ENCODE data around the gene ZFAND2B. TPM values are rescaled to one million over a fixed set of nuclear protein-coding genes. Genes with fewer than 3 reads are reported as not detected.

Gene ZFAND2B
- total RNA-seq, 2 donors from 2014 or later: 36.9 to 43.3 TPM

DNA sequence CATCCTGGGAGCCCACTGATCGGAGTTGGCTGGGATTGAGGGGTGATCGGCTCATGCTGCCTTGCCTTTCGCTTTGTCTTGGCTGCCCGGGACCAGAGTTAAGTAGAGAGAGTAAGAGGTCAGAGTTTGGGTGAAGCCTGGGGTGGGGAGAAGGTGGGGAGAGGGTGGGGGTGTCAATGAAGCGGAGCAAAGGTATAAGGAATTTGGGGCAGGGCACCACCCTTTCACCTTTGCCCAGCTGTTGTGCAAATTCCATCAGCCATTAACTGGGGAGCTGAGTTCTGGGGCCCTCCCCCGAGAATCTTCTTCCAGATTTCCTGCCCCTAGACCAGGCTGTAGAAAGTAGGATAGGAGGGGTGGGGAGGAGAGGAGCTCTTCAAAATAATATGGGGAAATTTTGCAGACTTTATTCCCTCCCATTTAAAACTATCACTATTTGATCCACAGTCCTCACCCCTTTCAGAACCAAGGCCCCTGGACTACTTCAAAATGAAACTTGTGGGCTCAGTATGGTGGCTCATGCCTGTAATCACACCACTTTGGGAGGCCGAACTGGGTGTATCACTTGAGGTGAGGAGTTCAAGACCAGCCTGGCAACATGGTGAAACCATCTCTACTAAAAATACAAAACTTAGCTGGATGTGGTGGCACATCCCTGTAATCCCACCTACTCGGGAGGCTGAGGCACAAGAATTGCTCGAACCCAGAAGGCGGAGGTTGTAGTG lies 36.5 kb upstream of the ZFAND2B start, which contains the start of gene SLC23A3:
Gene SLC23A3 (minus strand): TSS at position 100 of the 725 bp plus-strand sequence. CDS start 45 bp downstream, at position 55.
- peaks cover 0 to 11% of the 10 kb centered on the region in 2 donors for H3K36me3 ChIP-seq (replicated peaks in 1 of 2; ENCODE audit: insufficient read depth in 1 of 2, low read depth in 2 of 2)
- intact Hi-C loops (cut with DNase I): loop anchor here (5.0 to 10.0 kb wide), 3 partner anchors 55 to 205 kb away; partner anchors contain the start of genes ANKZF1 and ATG9A
- H3K4me1 ChIP-seq: peaks cover 10% of the 10 kb centered on the region
- WGBS, 2 donors: 74 to 80% methylated on average over 10 of the region's 10 CpGs
- ATAC-seq (no peak), DNase-seq (no peak)
- H3K27me3 ChIP-seq: no peaks in the 10 kb centered on the region
- no peak within 1 kb of the TSS for H3K4me3 ChIP-seq
- TF ChIP-seq, protein P1, sequence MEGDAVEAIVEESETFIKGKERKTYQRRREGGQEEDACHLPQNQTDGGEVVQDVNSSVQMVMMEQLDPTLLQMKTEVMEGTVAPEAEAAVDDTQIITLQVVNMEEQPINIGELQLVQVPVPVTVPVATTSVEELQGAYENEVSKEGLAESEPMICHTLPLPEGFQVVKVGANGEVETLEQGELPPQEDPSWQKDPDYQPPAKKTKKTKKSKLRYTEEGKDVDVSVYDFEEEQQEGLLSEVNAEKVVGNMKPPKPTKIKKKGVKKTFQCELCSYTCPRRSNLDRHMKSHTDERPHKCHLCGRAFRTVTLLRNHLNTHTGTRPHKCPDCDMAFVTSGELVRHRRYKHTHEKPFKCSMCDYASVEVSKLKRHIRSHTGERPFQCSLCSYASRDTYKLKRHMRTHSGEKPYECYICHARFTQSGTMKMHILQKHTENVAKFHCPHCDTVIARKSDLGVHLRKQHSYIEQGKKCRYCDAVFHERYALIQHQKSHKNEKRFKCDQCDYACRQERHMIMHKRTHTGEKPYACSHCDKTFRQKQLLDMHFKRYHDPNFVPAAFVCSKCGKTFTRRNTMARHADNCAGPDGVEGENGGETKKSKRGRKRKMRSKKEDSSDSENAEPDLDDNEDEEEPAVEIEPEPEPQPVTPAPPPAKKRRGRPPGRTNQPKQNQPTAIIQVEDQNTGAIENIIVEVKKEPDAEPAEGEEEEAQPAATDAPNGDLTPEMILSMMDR (IDR thresholded peaks at IDR 0.05): no peak
- no peak for TF ChIP-seq POLR2A (IDR thresholded peaks at IDR 0.05)
- H3K9me3 ChIP-seq: no peaks in the 10 kb centered on the region
- no peak within 1 kb of the TSS for H3K27ac ChIP-seq

DNA sequence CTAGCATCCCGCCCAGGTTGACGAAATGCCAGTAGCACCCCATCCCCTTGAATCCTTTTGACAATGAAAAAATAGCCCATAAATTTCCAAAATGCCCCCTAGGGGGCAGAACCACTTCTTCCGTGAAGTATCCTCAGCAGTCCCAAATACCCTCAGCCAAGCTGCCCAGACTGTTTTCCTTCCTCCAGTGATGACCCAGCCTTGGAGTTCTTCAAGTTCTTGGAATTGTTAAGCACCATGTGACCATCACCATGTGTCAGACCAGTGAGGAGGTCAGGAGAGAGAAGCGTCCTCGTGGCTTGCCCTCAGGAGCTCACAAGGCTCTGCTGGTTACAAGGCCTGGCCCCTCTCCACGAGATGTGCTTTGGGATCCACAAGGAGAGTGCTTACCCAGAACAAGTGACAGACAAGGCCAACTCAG lies 35.3 kb upstream of the ZFAND2B start:
- Histone ChIP-seq H3K4me3 (no peak overlapping the region), H3K9me3 (no peaks in the 10 kb centered on the region), H3K27ac (peak overlapping the region in 1 of 4 donors; percentile 32), H3K4me1 (peaks cover 20% of the 10 kb centered on the region), H3K36me3 (replicated peaks in 1 of 2; ENCODE audit: insufficient read depth in 1 of 2, low read depth in 2 of 2) (peaks cover 0 to 11% of the 10 kb centered on the region in 2 donors), H3K27me3 (no peaks in the 10 kb centered on the region)
- DNase-seq (peak; percentile 31 to 63 (median 48)), ATAC-seq (peak; percentile 66)
- intact Hi-C loops (cut with DNase I): loop anchor here (5.0 to 10.0 kb wide), 2 partner anchors 54 to 116 kb away; partner anchors contain the start of genes ANKZF1 and ATG9A
- TF ChIP-seq POLR2A (IDR thresholded peaks at IDR 0.05): no peak
- TF ChIP-seq, protein P1 (IDR thresholded peaks at IDR 0.05): peak; percentile 51 to 70 (median 64)
- 17 to 43% methylated on average over 3 to 6 of the region's 6 CpGs for WGBS, 2 donors

DNA sequence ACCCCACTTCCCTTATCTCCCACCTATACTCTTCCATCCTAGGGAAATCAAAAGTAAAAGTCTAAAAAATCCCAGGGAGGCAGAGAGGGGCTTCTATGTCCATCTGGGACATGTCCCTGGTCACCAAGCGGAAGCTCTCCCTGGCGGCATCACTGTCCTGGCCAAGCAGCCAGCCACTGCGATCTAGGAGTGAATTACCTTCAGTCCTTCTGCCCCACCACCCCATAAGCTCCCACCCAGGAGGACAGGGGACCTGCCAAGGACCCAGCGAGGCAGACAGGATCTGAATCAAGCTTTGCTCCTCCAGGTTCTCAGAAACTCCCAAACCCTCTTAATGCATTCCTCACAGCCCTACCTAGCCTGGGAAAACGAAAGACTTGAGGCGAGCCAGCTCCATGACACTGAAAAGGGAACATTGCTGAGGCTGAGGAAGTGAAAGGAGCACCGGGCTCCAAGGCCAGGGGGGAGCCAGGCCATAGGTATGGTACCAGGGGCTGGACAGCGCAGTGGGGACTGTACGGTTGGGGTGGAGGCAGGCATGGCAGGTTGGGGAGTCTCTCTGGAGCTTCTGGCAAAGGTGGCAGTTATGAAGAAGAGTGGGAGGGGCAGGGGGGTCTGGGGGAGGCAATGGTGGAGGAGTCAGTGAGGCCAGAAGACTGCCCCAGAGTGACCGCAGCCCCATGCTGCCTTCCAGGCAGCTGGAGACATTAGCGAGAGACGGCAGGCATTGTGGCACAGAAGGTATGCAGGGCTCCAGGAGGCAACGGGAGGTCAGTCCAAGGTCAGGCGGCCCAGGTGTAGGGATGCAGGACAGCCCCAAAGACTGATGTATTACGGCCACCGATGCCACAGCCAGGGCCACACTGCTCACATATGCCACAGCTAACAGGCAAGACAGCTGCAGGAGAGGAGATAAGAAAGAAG lies 34.1 kb upstream of the ZFAND2B start:
- TF ChIP-seq, protein P1 (IDR thresholded peaks at IDR 0.05): no peak
- TF ChIP-seq POLR2A (IDR thresholded peaks at IDR 0.05): no peak
- no peaks in the 10 kb centered on the region for H3K27me3 ChIP-seq
- WGBS, 2 donors: 77 to 88% methylated on average over 13 to 15 of the region's 16 CpGs
- no peak overlapping the region for H3K27ac ChIP-seq
- peaks cover 0 to 11% of the 10 kb centered on the region in 2 donors for H3K36me3 ChIP-seq (replicated peaks in 1 of 2; ENCODE audit: insufficient read depth in 1 of 2, low read depth in 2 of 2)
- H3K4me3 ChIP-seq: no peak overlapping the region
- DNase-seq: no peak
- intact Hi-C loops (cut with DNase I): loop anchor here (5.0 to 10.0 kb wide), 2 partner anchors 52 to 115 kb away; partner anchors contain the start of genes ANKZF1 and ATG9A
- H3K4me1 ChIP-seq: peaks cover 20% of the 10 kb centered on the region
- H3K9me3 ChIP-seq: no peaks in the 10 kb centered on the region
- ATAC-seq: no peak

DNA sequence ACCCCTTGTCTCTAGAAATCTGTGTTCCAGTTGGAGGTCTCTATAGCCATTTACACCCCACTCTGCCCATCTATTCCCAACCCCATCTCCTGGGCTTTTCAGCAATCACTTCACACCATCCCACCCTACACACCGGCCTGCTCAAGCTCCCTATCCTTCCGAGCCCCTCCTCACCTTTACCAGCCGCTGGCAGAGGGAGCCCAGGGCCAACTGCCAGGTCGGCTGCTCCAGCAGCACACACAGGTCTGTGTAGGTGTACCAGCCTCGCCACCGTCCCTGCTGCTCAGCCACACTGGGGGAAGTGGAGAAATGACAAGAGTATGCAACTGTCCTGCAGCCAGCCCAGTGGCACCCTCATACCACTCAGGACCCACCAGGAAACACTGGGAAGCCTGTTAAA lies 33.4 kb upstream of the ZFAND2B start:
- DNase-seq (no peak), ATAC-seq (no peak)
- Histone ChIP-seq H3K27ac (no peak overlapping the region), H3K4me3 (no peak overlapping the region), H3K4me1 (peaks cover 20% of the 10 kb centered on the region), H3K27me3 (no peaks in the 10 kb centered on the region), H3K36me3 (replicated peaks in 1 of 2; ENCODE audit: insufficient read depth in 1 of 2, low read depth in 2 of 2) (peaks cover 0 to 11% of the 10 kb centered on the region in 2 donors), H3K9me3 (no peaks in the 10 kb centered on the region)
- TF ChIP-seq, protein P1 (IDR thresholded peaks at IDR 0.05): no peak
- TF ChIP-seq POLR2A (IDR thresholded peaks at IDR 0.05): no peak
- 84 to 91% methylated on average over 6 of the region's 6 CpGs for WGBS, 2 donors
- intact Hi-C loops (cut with DNase I): loop anchor here (5.0 to 10.0 kb wide), 2 partner anchors 52 to 114 kb away; partner anchors contain the start of genes ANKZF1 and ATG9A
